HPDE6-E6E7 (cell line): Measurements from ENCODE around the gene TP53TG5.

ENCODE experiments used
- DNase-seq: peaks from one replicate; pipeline ENCODE4 v3.0.0; 2011; ENCODE audit warnings: missing footprints; ENCODE audit errors: extremely low spot score

Gene TP53TG5

DNA sequence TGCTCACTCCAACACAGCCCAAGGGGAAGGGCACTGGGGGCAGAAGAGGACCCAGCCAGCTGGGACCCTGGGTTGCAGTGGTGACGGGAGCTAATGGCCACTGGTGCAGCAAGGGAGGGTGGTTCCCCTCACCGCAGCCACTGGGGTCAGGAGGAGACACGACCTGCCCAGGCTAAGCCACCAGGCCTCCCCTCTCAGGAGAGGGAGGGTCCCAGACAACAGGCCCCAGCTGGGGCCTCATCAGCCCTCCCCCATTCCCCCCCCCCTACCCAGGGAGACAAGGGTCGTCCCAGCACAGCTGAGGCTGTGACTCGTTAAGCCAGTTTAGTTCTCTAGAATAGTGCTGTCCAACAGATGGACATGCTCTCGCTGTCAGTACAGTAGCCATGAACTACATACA, 52.8 kb downstream of the TP53TG5 start:
- DNase-seq, result no peak

DNA sequence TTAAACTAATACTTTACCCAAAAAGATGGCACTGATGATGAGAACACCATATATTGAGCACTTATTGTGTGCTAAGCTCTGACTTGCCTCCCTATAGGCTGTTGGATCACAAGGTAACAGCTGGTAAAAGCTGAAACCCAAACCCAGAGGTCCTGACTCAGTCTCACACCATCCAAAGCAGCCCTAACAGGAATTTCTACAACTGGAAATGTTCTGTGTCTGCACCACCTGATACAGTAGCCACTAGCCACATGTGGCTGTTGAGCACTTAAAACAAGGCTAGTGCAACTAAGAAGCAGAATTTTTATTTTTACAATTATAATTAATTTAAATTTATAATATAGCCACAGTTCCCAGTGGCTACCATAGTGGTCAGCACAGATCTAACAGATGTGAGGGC, 54.4 kb downstream of the TP53TG5 start:
- no peak for DNase-seq

DNA sequence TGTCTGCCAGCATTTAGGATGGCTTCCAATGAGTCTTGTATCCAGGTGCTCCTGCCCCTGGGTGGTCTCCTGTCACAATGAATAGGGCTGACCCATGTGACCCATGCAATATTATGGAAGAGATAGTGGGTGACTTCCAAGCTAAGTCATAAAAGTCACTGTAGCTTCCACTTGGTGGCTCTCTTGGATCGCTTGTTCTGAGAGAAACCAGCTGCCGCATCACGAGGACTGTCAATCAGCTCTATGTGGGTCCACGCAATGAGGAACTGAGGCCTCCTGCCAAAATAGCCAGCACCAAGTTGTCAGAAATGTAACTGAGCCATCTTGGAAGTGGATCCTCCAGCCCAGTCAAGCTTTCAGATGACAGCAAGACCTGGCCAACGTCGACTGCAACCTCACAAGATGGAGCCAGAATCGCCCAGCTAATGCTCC, 55.2 kb downstream of the TP53TG5 start:
- peak; percentile 89 for DNase-seq
